PC-3 (cell line): ENCODE data around the gene CNPY3. TPM values are rescaled to one million over a fixed set of nuclear protein-coding genes. Genes with fewer than 3 reads are reported as not detected.
"Not testable (repeated sequence)": the region's sequence is repeated elsewhere in the genome, so short reads cannot be mapped to it uniquely, and the experiment has no call there.

Experiments
- ATAC-seq: fragments of 200-7000 bp; cut with Tn5 transposase; 2 replicates; pipeline ENCODE4 v1.9.1; 2020; ENCODE audit warnings: mild to moderate bottlenecking, moderate library complexity
- BruUV-seq: library from RNA; stranded (reverse); fragments of 400-500 nt; replicated peaks from 2 replicates; lab custom pipeline; 2021; lab: Mats Ljungman, UMichigan
- CTCF ChIA-PET: fragments of 300-600 bp; sonication (Branson Sonifier 250); formaldehyde crosslinking; loops from one replicate; lab custom pipeline; 2022; ENCODE audit warnings: antibody characterized with exemption; lab: Charles Lee
- POLR2A ChIA-PET: fragments of 300-600 bp; sonication (Branson Sonifier 250); formaldehyde crosslinking; loops from one replicate; lab custom pipeline; 2022; ENCODE audit warnings: antibody characterized with exemption; ENCODE audit not compliant: unreplicated experiment; lab: Charles Lee
- DNase-seq: peaks from one replicate; pipeline ENCODE4 v3.0.0-alpha.2; 2015
- H2AFZ ChIP-seq: fragments of 300-600 bp; sonication (generic); 2 replicates; pipeline ENCODE4 v1.6.0; 2016; ENCODE audit warnings: antibody characterized with exemption, low read length
- H3F3A ChIP-seq: fragments of 300-600 bp; sonication (generic); one replicate; pipeline ENCODE4 v1.6.0; 2017; ENCODE audit warnings: antibody characterized with exemption, low read length, control low read depth, mild to moderate bottlenecking; ENCODE audit not compliant: unreplicated experiment
- H3K27ac ChIP-seq: fragments of 300-600 bp; sonication (generic); 2 replicates; pipeline ENCODE4 v1.5.1; 2016; ENCODE audit warnings: mild to moderate bottlenecking, low read length
- H3K27me3 ChIP-seq: fragments of 300-600 bp; sonication (generic); 2 replicates; pipeline ENCODE4 v1.6.1; 2016; ENCODE audit warnings: low read length, mixed read lengths
- H3K36me3 ChIP-seq: fragments of 300-600 bp; sonication (generic); 2 replicates; pipeline ENCODE4 v1.6.1; 2016; ENCODE audit warnings: low read depth, mixed run types, low read length, mixed read lengths
- H3K4me1 ChIP-seq: fragments of 300-600 bp; sonication (generic); 2 replicates; pipeline ENCODE4 v1.5.1; 2016; ENCODE audit warnings: low read length; ENCODE audit not compliant: insufficient read depth
- H3K4me2 ChIP-seq: fragments of 300-600 bp; sonication (generic); 2 replicates; pipeline ENCODE4 v1.6.0; 2016; ENCODE audit warnings: low read length
- H3K4me3 ChIP-seq: fragments of 300-600 bp; sonication (generic); 2 replicates; pipeline ENCODE4 v1.5.1; 2016; ENCODE audit warnings: mild to moderate bottlenecking, low read length, mixed read lengths
- H3K79me2 ChIP-seq: fragments of 300-600 bp; sonication (generic); 2 replicates; pipeline ENCODE4 v1.6.1; 2017; ENCODE audit warnings: low read length, mixed read lengths
- H3K9ac ChIP-seq: fragments of 300-600 bp; sonication (generic); 2 replicates; pipeline ENCODE4 v1.6.0; 2016; ENCODE audit warnings: mild to moderate bottlenecking, low read length
- H3K9me2 ChIP-seq: fragments of 300-600 bp; sonication (generic); replicated peaks from 2 replicates; pipeline ENCODE4 v1.6.1; 2016; ENCODE audit warnings: mixed run types, low read length, mixed read lengths
- H3K9me3 ChIP-seq: fragments of 300-600 bp; sonication (generic); 2 replicates; pipeline ENCODE4 v1.6.1; 2016; ENCODE audit warnings: low read length, mixed read lengths
- H4K20me1 ChIP-seq: fragments of 300-600 bp; sonication (generic); 2 replicates; pipeline ENCODE4 v1.6.1; 2016; ENCODE audit warnings: low read length, mixed read lengths
- EZH2 ChIP-seq: fragments of 300-600 bp; sonication (generic); IDR thresholded peaks from one replicate; pipeline ENCODE4 v1.6.1; 2017; ENCODE audit warnings: antibody characterized with exemption, mild to moderate bottlenecking, low read length; ENCODE audit not compliant: unreplicated experiment
- EZH2phosphoT487 ChIP-seq: fragments of 300-600 bp; sonication (generic); IDR thresholded peaks from 2 replicates; pipeline ENCODE4 v1.6.1; 2018; ENCODE audit warnings: mild to moderate bottlenecking, antibody characterized with exemption, low read length, borderline replicate concordance
- intact Hi-C: fragments of 100-400 bp; cut with micrococcal nuclease; formaldehyde crosslinking; loops from 2 replicates; pipeline ENCODE4 v1.9.0; 2023
- total RNA-seq: library from RNA; depleted of rRNA; stranded (reverse); fragments of >200 nt; gene quantifications from 2 replicates; pipeline ENCODE4 v1.2.3, GENCODE V29; 2014
- TF ChIP-seq, protein P1 (sequence below): fragments of 300-600 bp; sonication (generic); conservative IDR thresholded peaks from 2 replicates; pipeline ENCODE4 v1.5.1; 2017; ENCODE audit warnings: antibody characterized with exemption, low read depth, mild to moderate bottlenecking, low read length

The CNPY3 gene
- total RNA-seq, 1 experiment from 2014 or later: 37.5 TPM

DNA sequence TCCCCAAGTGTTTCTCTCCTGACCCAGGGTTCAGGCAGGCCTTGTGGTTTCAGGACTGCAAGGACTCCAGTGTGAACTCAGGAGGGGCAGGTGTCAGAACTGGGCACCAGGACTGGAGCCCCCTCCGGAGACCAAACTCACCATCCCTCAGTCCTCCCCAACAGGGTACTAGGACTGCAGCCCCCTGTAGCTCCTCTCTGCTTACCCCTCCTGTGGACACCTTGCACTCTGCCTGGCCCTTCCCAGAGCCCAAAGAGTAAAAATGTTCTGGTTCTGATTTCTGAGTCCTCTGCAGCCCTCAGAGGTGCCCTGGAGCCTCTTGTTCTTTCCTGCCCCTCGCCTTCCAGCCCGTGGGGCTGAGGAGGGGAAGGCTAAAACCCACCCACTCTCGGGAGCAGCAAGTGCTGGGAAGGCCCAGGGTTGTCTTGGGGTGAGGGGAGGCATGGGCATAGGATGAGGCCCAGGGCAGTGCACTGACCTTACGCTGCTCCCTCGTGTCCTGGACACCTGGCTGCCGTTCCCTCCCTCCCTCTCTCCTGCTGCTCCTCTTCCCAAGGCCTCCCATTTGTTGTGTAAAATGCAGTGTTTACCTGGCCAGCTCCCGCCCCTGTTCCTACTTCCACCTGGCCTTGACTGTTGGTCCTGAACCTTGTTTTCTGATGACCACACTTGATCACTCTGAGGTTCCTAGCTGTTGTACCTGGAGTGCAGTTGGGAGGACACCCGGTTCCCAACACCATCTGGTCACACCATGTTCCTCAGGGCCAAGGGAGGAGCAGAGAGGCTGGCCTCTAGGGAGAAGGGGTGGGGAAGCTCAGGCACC is 9.9 kb downstream of the CNPY3 start:
- Histone ChIP-seq H3K79me2 (peaks cover 4% of the 10 kb centered on the region; the same call in 1 of the 2 replicates), H3K27me3 (no peaks in the 10 kb centered on the region), H3K9me3 (no peaks in the 10 kb centered on the region), H3K4me1 (no peaks in the 10 kb centered on the region; the same call in 1 of the 2 replicates), H3F3A (no peaks in the 10 kb centered on the region), H4K20me1 (no peaks in the 10 kb centered on the region), H2AFZ (no peak overlapping the region), H3K36me3 (peaks cover 21% of the 10 kb centered on the region; the same call in 1 of the 2 replicates), H3K4me2 (no peak overlapping the region), H3K9ac (no peak overlapping the region), H3K27ac (no peak overlapping the region), H3K9me2 (no peaks in the 10 kb centered on the region), H3K4me3 (no peak overlapping the region)
- TF ChIP-seq EZH2: no peak
- TF ChIP-seq, protein P1, sequence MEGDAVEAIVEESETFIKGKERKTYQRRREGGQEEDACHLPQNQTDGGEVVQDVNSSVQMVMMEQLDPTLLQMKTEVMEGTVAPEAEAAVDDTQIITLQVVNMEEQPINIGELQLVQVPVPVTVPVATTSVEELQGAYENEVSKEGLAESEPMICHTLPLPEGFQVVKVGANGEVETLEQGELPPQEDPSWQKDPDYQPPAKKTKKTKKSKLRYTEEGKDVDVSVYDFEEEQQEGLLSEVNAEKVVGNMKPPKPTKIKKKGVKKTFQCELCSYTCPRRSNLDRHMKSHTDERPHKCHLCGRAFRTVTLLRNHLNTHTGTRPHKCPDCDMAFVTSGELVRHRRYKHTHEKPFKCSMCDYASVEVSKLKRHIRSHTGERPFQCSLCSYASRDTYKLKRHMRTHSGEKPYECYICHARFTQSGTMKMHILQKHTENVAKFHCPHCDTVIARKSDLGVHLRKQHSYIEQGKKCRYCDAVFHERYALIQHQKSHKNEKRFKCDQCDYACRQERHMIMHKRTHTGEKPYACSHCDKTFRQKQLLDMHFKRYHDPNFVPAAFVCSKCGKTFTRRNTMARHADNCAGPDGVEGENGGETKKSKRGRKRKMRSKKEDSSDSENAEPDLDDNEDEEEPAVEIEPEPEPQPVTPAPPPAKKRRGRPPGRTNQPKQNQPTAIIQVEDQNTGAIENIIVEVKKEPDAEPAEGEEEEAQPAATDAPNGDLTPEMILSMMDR: no peak
- no peak for TF ChIP-seq EZH2phosphoT487
- POLR2A ChIA-PET: no interaction called here
- no peak for DNase-seq
- intact Hi-C loops: no loop called here
- no TSS peak for BruUV-seq
- no peak for ATAC-seq
- CTCF ChIA-PET: no interaction called here

DNA sequence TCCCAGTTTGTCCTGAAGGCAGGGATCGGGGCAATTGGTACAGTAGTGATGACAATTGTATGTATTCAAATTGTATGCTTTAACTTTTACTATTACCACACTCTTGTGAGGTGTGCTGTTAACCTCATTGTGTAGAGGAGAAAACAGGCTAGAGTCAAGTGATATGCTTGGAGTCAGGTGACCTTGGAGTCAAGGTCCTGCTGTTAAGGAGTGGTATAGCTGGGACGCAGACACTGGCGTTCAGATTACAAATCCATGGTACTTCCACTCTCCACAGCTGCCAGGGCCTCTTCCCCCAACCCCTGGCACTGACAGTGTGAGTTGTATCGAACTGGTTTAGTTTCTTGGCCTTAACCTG is 10.5 kb downstream of the CNPY3 start:
- H3F3A ChIP-seq: no peaks in the 10 kb centered on the region
- BruUV-seq: no TSS peak
- peaks cover 15% of the 10 kb centered on the region; the same call in 1 of the 2 replicates for H3K36me3 ChIP-seq
- no peaks in the 10 kb centered on the region for H3K27me3 ChIP-seq
- intact Hi-C loops: no loop called here
- H3K9me3 ChIP-seq: no peaks in the 10 kb centered on the region
- H3K9me2 ChIP-seq: no peaks in the 10 kb centered on the region
- no peaks in the 10 kb centered on the region for H4K20me1 ChIP-seq
- H2AFZ ChIP-seq: no peak overlapping the region
- H3K9ac ChIP-seq: no peak overlapping the region
- H3K4me3 ChIP-seq: no peak overlapping the region
- no peaks in the 10 kb centered on the region; the same call in 1 of the 2 replicates for H3K79me2 ChIP-seq
- TF ChIP-seq, protein P1: no peak
- DNase-seq (no peak), ATAC-seq (no peak)
- CTCF ChIA-PET: no interaction called here
- H3K4me1 ChIP-seq: no peaks in the 10 kb centered on the region; the same call in 1 of the 2 replicates
- POLR2A ChIA-PET: no interaction called here
- H3K4me2 ChIP-seq: no peak overlapping the region
- H3K27ac ChIP-seq: no peak overlapping the region

DNA sequence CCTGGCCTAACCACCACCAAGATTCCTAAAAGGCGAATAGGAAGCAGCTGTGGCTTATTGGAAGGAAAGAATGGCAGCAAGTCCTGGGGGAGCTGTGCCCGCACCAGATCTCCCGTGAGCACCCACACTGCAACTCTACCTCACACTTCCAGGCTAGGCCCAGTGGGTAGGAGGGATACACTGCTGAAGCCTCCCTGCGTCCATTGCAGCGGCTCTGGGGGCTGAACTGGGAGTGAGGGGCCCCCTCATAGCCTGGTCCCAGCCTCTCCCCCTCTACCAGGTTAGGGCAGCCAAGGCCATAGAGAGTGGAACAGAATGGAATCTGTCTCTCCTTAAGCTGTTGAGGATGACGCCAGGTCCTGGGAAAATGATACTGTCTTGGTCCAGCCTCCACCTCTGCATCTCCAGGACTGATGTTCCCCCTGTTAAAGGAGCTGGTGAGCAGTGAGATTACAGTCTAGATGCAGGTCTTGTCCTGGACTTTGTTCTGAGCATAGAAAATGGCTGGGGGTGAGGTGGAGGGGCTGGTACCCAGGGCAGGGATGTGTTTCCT is 11.3 kb downstream of the CNPY3 start:
- ATAC-seq (no peak), DNase-seq (no peak)
- no TSS peak for BruUV-seq
- Histone ChIP-seq H3K27ac (no peak overlapping the region), H3K9ac (no peak overlapping the region), H3K9me2 (no peaks in the 10 kb centered on the region), H3K27me3 (no peaks in the 10 kb centered on the region), H3K4me1 (no peaks in the 10 kb centered on the region; the same call in 1 of the 2 replicates), H4K20me1 (no peaks in the 10 kb centered on the region), H3F3A (no peaks in the 10 kb centered on the region), H3K4me3 (no peak overlapping the region), H3K79me2 (no peaks in the 10 kb centered on the region; the same call in 1 of the 2 replicates), H3K9me3 (no peaks in the 10 kb centered on the region), H3K36me3 (peaks cover 11% of the 10 kb centered on the region; the same call in 1 of the 2 replicates), H3K4me2 (no peak overlapping the region), H2AFZ (no peak overlapping the region)
- intact Hi-C loops: no loop called here
- no peak for TF ChIP-seq EZH2phosphoT487
- no peak for TF ChIP-seq EZH2
- TF ChIP-seq, protein P1: no peak
- ChIA-PET POLR2A (no interaction called here), CTCF (interaction anchor here (0.6 kb wide), 1 partner anchor 26 kb away, joined by 11 read pairs; no protein-coding TSS in a partner anchor)

DNA sequence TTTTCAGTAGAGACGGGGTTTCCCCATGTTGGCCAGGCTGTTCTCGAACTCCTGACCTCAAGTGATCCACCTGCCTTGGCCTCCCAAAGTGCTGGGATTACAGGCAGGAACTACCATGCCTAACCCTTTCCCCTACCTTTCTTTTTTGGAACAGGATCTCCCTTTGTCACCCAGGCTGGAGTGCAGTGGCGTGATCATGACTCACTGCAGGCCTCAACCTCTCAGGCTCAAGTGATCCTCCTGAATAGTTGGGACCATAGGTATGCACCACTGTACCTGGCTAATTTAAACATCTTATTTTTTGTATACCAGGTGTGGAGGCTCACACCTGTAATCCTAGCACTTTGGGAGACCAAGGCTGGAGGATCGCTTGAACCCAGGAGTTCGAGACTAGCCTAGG is 12.1 kb downstream of the CNPY3 start:
- H3K4me2 ChIP-seq, H3K9me3 ChIP-seq, H3F3A ChIP-seq, H4K20me1 ChIP-seq, H3K27ac ChIP-seq, H3K4me3 ChIP-seq, H3K27me3 ChIP-seq, H3K9me2 ChIP-seq, POLR2A ChIA-PET, BruUV-seq, CTCF ChIA-PET, H3K36me3 ChIP-seq, H3K4me1 ChIP-seq, H2AFZ ChIP-seq, H3K9ac ChIP-seq, H3K79me2 ChIP-seq, intact Hi-C loops, ATAC-seq: not testable (repeated sequence)
- DNase-seq: peak; percentile 29
